H7 (cell line): ENCODE data around the gene GABBR2. TPM values are rescaled to one million over a fixed set of nuclear protein-coding genes. Genes with fewer than 3 reads are reported as not detected.
"Not testable (repeated sequence)": the region's sequence is repeated elsewhere in the genome, so short reads cannot be mapped to it uniquely, and the experiment has no call there.

ENCODE experiments used
- DNase-seq: peaks from one replicate; pipeline ENCODE4 v3.0.0; 2012
- H3K27me3 ChIP-seq: 2 replicates; pipeline ENCODE4 v1.6.0; 2011; ENCODE audit warnings: mild to moderate bottlenecking, low read length; ENCODE audit not compliant: control insufficient read depth, insufficient read depth
- H3K36me3 ChIP-seq: replicated peaks from 2 replicates; pipeline ENCODE4 v1.5.1; 2011; ENCODE audit warnings: low read length; ENCODE audit not compliant: control insufficient read depth, insufficient read depth
- H3K4me3 ChIP-seq: 2 replicates; pipeline ENCODE4 v1.5.1; 2011; ENCODE audit warnings: low read depth, mild to moderate bottlenecking, control low read depth, low read length, moderate library complexity; ENCODE audit not compliant: insufficient read depth
- total RNA-seq: library from RNA; depleted of rRNA; stranded (reverse); fragments of >200 nt; shearing (Covaris generic); gene quantifications from 2 replicates; pipeline ENCODE4 v1.2.3, GENCODE V29; 2014

Gene GABBR2
- total RNA-seq, 1 experiment from 2014 or later: 0.66 TPM

DNA sequence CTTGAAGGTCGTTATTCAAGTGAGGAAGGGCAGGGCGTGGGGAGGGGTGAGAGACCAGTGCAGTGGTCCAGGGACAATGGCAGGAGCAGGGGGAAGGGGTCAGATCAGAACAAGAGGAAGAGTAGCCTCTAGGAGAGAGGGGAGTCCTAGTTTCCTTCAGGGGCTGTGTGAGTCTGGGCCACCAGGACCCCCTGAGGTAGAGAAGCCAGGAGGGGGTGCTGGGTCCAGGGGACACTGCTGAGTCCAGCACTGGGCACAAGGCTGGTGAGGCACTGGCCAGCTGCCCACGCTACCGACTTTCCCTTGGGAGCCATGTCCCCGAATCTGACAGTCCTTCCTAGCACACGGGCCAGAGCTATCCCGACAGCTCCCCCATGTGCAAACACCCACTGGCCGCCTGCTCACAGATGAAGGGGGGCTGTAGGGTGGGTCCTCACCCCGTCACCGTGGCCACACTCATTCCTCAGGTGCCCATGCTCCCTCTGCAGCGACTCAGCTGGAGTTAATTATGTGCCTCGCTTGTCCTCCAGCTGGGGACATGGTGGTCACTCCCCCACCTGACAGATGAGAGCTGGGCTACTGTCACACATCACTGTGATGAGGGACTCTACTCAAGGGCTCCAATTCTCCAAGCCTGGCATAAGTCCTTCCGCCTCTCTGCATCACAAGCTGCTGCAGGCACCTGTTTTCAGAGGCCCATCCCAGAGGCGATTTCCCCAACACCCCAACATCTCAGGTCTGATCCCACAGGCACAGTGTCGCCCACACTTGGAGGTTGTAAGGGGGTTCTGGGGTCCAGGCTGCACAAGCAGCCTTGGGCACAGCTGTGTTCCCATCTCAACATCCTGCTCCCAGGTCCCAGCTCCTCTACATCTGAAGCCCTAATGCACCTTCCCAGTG, 115.1 kb downstream of the GABBR2 start:
- Histone ChIP-seq H3K4me3 (no peak overlapping the region), H3K36me3 (no peaks in the 10 kb centered on the region), H3K27me3 (no peaks in the 10 kb centered on the region)
- DNase-seq: no peak

- DNase-seq: no peak
- H3K36me3 ChIP-seq: no peaks in the 10 kb centered on the region
- no peak overlapping the region for H3K4me3 ChIP-seq
- H3K27me3 ChIP-seq: no peaks in the 10 kb centered on the region
These were observed 117.0 kb downstream of the GABBR2 start for GRCh38 chr9:98591696-98592095.

GRCh38 chr9:98590101-98590500, 118.6 kb downstream of the GABBR2 start:
- DNase-seq: no peak
- Histone ChIP-seq H3K27me3 (no peaks in the 10 kb centered on the region), H3K36me3 (no peaks in the 10 kb centered on the region), H3K4me3 (no peak overlapping the region)

GRCh38 chr9:98589102-98589501, 119.6 kb downstream of the GABBR2 start:
- Histone ChIP-seq H3K27me3 (no peaks in the 10 kb centered on the region), H3K36me3 (no peaks in the 10 kb centered on the region), H3K4me3 (no peak overlapping the region)
- no peak for DNase-seq

- not testable (repeated sequence) for DNase-seq, H3K27me3 ChIP-seq, H3K36me3 ChIP-seq, H3K4me3 ChIP-seq
These were observed 123.8 kb downstream of the GABBR2 start for GRCh38 chr9:98584853-98585438.

DNA sequence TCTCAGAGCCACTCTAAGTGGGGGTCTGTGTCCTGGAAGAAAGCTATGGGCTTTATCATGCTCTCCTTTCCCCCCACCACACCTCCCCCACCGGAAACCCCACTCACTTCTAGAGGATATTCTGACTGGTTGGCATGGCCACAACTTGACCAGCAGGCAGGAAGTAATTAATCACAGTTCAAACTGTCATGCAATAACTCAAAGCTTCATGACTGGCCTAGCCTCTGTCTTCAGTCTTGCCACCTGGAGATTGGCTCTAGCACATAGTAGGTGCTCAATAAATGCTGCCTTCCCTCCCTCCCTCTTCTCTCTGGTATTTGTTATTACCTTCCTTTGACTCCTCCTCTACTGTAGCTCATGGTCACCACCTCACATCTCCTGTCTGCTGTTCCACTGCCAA, 124.7 kb downstream of the GABBR2 start:
- Histone ChIP-seq H3K4me3 (no peak overlapping the region), H3K36me3 (no peaks in the 10 kb centered on the region), H3K27me3 (no peaks in the 10 kb centered on the region)
- no peak for DNase-seq

- Histone ChIP-seq H3K4me3 (no peak overlapping the region), H3K36me3 (no peaks in the 10 kb centered on the region), H3K27me3 (no peaks in the 10 kb centered on the region)
- DNase-seq: no peak
These were observed 125.3 kb downstream of the GABBR2 start for GRCh38 chr9:98583417-98583816.

DNA sequence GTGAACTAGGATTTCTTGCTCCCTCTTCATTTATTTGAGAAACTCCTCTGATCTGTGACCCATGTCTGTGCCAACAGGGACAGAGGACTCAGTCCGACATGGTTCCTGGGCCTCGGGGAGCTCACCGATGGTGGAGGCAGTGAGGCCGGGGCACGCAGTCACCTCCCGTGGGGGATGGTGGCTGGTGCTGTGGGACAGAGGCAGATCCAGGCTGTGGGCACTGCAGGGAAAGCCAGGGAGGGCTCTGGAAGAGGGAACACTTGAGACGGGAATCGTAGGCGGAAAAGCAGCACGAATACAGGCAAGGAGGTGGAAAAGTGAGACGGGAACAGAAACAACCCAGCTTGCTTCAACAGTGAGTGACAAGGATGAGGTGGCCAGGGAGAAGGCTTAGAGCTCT, 127.8 kb downstream of the GABBR2 start:
- Histone ChIP-seq H3K27me3 (no peaks in the 10 kb centered on the region), H3K36me3 (no peaks in the 10 kb centered on the region), H3K4me3 (no peak overlapping the region)
- no peak for DNase-seq

GRCh38 chr9:98579700-98580099, 129.0 kb downstream of the GABBR2 start:
- H3K27me3 ChIP-seq: no peaks in the 10 kb centered on the region

DNA sequence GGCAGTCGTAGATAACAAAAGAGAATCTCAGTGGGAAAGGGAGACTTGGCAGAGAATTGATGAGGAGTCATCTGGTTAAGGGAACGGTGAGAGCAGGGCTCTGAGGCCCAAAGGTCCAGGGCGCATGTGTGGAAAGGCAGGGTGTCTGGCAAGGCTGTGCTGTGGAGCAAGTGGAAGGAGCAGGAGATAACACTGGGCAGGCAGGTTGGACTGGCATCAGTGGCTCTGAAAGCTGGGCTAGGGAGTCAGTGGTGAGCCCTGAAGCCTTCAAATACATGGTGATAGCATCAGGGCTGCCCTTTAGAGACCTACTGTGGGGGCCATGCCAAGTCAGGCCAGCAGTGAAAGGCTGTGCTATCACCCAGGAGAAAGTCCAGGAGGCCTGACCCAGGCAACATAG, 131.3 kb downstream of the GABBR2 start:
- Histone ChIP-seq H3K4me3 (no peak overlapping the region), H3K36me3 (no peaks in the 10 kb centered on the region), H3K27me3 (no peaks in the 10 kb centered on the region)
- DNase-seq: no peak

More at GRCh38 chr9:98579700-98580099, 129.0 kb downstream of the GABBR2 start:
- no peak for DNase-seq
- no peaks in the 10 kb centered on the region for H3K36me3 ChIP-seq
- no peak overlapping the region for H3K4me3 ChIP-seq

DNA sequence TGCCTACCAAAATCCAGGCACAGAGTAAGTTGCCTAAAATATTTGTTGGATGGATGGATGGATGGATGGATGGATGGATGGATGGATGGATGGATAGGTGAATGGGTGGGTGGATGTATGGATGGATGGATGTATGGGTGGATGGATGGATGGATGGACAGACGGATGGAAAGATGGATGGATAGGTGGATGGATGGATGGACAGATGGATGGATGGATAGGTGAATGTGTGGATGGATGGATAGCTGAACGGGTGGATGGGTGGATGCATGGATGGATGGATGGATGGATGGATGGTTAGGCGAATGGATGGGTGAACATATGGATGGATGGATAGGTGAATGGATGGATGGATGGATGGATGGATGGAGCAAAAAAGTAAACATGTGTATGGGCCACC, 131.9 kb downstream of the GABBR2 start:
- no peaks in the 10 kb centered on the region for H3K27me3 ChIP-seq
- H3K36me3 ChIP-seq: no peaks in the 10 kb centered on the region
- no peak for DNase-seq

DNA sequence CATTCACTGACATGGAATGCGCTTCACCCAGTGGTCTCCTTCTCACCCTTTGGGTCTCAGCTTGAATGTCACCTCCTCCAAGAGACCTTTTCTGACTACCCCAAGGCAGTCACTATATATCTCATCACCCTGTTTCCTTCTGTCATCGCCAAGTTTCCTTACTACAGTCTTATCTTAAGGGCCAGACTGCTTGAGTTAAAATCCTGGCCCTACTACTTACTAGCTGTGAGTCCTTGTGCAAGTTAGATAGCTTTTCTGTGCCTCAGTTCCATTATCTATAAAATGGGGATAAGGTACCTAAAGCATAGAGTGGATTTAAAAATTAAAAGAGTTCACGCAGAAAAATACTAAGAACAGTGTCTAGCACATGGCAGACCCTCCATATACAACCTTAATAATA, 132.4 kb downstream of the GABBR2 start:
- no peak for DNase-seq
- Histone ChIP-seq H3K27me3 (no peaks in the 10 kb centered on the region), H3K36me3 (no peaks in the 10 kb centered on the region)

More for the DNA sequence above, 131.9 kb downstream of the GABBR2 start:
- H3K4me3 ChIP-seq: no peak overlapping the region

GRCh38 chr9:98575379-98576346, 133.1 kb downstream of the GABBR2 start:
- Histone ChIP-seq H3K36me3 (no peaks in the 10 kb centered on the region), H3K27me3 (no peaks in the 10 kb centered on the region), H3K4me3 (no peak overlapping the region)
- no peak for DNase-seq

More for the DNA sequence above, 132.4 kb downstream of the GABBR2 start:
- no peak overlapping the region for H3K4me3 ChIP-seq

DNA sequence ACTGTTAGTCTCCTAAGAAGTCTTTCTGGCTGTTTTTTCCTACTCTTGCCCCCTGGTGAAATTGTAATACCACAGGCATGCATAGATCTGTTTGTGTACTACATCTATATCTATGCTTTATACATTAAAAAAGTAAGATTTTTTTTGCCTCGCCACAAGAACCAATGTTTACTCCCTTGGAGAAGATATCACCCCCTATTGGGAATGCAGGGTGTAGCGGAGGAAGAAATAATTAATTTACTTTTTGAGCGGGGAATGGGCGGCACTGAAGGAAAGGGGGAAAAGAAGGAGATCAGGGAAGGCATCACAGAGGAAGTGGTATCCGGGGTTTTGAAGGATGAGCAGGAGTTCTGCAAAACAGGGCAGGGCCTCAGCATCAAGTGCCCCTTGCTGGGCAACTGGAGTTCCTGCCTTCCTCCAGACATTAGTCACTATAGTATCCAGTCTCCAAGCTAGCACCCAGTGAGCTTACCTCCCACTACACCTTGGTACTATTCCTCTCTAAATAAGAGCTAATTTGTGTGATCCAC, 134.9 kb downstream of the GABBR2 start:
- Histone ChIP-seq H3K4me3 (no peak overlapping the region), H3K27me3 (no peaks in the 10 kb centered on the region), H3K36me3 (no peaks in the 10 kb centered on the region)
- DNase-seq: peak; percentile 50
